ENCODE data around the gene BCAM.
"Not testable (repeated sequence)": the region's sequence is repeated elsewhere in the genome, so short reads cannot be mapped to it uniquely, and the experiment has no call there.

DNA sequence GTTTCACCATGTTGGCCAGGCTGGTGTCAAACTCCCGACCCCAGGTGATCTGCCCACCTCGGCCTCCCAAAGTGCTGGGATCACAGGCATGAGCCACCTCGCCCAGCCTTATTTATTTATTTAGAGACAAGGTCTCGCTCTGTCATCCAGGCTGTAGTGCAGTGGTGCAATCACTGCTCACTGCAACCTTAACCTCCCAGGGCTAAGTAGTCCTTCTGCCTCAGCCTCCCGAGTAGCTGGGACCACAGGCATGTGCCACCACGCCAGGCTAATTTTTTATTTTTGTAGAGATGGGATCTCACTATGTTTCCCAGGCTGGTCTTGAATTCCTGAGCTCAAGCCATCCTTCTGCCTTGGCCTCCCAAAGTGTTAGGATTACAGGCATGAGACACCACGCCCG lies 25.5 kb downstream of the BCAM start:
- TF ChIP-seq, protein P1, sequence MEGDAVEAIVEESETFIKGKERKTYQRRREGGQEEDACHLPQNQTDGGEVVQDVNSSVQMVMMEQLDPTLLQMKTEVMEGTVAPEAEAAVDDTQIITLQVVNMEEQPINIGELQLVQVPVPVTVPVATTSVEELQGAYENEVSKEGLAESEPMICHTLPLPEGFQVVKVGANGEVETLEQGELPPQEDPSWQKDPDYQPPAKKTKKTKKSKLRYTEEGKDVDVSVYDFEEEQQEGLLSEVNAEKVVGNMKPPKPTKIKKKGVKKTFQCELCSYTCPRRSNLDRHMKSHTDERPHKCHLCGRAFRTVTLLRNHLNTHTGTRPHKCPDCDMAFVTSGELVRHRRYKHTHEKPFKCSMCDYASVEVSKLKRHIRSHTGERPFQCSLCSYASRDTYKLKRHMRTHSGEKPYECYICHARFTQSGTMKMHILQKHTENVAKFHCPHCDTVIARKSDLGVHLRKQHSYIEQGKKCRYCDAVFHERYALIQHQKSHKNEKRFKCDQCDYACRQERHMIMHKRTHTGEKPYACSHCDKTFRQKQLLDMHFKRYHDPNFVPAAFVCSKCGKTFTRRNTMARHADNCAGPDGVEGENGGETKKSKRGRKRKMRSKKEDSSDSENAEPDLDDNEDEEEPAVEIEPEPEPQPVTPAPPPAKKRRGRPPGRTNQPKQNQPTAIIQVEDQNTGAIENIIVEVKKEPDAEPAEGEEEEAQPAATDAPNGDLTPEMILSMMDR (IDR thresholded peaks at IDR 0.05): not testable (repeated sequence)
- not testable (repeated sequence) for TF ChIP-seq POLR2A (IDR thresholded peaks at IDR 0.05)
